Thyroid gland (tissue), 4 donors: Measurements from ENCODE around the gene GRAMD2B. TPM values are rescaled to one million over a fixed set of nuclear protein-coding genes. Genes with fewer than 3 reads are reported as not detected.
A peak's percentile ranks its signal among the peaks of the same experiment; 100 is the strongest.

Experiments
- DNase-seq, 2 donors: peaks; one replicate each; pipeline ENCODE4 v3.0.0-alpha.2; 2019
- H3K27ac ChIP-seq, 3 donors: fragments of 200-600 bp; sonication (generic); 1 replicate in 2 of 3; 2 replicates in 1 of 3; pipeline ENCODE4 v1.5.1; 2016 to 2019; ENCODE audit warnings: mild to moderate bottlenecking in 1 of 3, moderate library complexity in 1 of 3
- H3K27me3 ChIP-seq: fragments of 200-600 bp; sonication (generic); one replicate; pipeline ENCODE4 v1.5.1; 2019
- H3K36me3 ChIP-seq, 2 donors: fragments of 200-600 bp; sonication (generic); one replicate each; pipeline ENCODE4 v1.5.1; 2016 to 2019
- H3K4me1 ChIP-seq, 2 donors: fragments of 200-600 bp; sonication (generic); one replicate each; pipeline ENCODE4 v1.5.1; 2017 to 2019
- H3K4me3 ChIP-seq, 3 donors: fragments of 200-600 bp; sonication (generic); replicated peaks in 1 of 3; 1 replicate in 2 of 3; 2 replicates in 1 of 3; pipeline ENCODE4 v1.5.1; 2016; ENCODE audit warnings: mild to moderate bottlenecking in 1 of 3
- H3K9me3 ChIP-seq: fragments of 200-600 bp; sonication (generic); one replicate; pipeline ENCODE4 v1.5.1; 2017
- POLR2A ChIP-seq, 2 donors: fragments of 450-650 bp; IDR thresholded peaks; one replicate each; pipeline ENCODE4 v1.6.1; 2017; ENCODE audit warnings: antibody characterized with exemption in 2 of 2, mild to moderate bottlenecking in 2 of 2, moderate library complexity in 1 of 2
- WGBS, 2 donors: methylation state at CpG; one replicate each; pipeline ENCODE4 v1.1.5; 2017; 5-methylcytosine and 5-hydroxymethylcytosine counted together
- intact Hi-C: fragments of 100-400 bp; cut with DNase I; formaldehyde crosslinking; loops from one replicate; pipeline ENCODE4 v1.15.1; 2023
- total RNA-seq, 4 donors: library from RNA; depleted of rRNA; stranded (reverse); fragments of >200 nt; gene quantifications; one replicate each; pipeline ENCODE4 v1.2.3, GENCODE V29; 2016
- TF ChIP-seq, protein P1 (sequence below), 6 experiments: fragments of 200-600 bp in 3 of 6; fragments of 450-650 bp in 3 of 6; sonication (generic) in 3 of 6; IDR thresholded peaks; one replicate each; pipeline ENCODE4 v1.5.1; 2016 to 2019; ENCODE audit warnings: antibody characterized with exemption in 6 of 6, mild to moderate bottlenecking in 2 of 6, inconsistent platforms in 1 of 6, moderate library complexity in 1 of 6

Gene GRAMD2B
- total RNA-seq, 4 donors from 2014 or later, result 68.1 to 115 (median 105) TPM

DNA sequence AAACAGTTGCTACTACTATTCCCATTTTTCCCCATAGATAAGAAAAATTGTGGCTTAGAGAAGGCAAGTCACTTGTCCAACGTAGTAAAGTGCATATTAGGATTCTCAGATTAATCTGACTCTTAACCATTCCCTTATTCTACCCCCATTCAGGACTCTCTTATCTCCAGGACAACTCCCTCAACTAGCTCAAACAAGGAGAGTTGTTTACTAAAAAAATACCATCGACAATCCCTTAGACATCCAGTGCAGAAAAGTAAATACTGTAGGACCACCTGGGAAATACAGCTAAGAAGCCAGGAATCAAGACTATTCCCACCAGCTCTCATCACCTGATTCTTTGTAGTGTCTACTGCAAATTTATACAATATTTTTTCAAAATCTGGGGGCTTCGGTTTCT, 9.4 kb upstream of the GRAMD2B start:
- DNase-seq, result no peak
- no peak overlapping the region for H3K27ac ChIP-seq
- H3K36me3 ChIP-seq, result no peaks in the 10 kb centered on the region
- WGBS, 2 donors, result 70 to 78% methylated on average over 3 of the region's 3 CpGs
- H3K27me3 ChIP-seq, result no peaks in the 10 kb centered on the region
- intact Hi-C loops, result loop anchor here (10.0 kb wide), 1 partner anchor 59 kb away; no protein-coding TSS in a partner anchor
- H3K4me3 ChIP-seq, result no peak overlapping the region
- TF ChIP-seq POLR2A (IDR thresholded peaks at IDR 0.05), result no peak
- TF ChIP-seq, protein P1, sequence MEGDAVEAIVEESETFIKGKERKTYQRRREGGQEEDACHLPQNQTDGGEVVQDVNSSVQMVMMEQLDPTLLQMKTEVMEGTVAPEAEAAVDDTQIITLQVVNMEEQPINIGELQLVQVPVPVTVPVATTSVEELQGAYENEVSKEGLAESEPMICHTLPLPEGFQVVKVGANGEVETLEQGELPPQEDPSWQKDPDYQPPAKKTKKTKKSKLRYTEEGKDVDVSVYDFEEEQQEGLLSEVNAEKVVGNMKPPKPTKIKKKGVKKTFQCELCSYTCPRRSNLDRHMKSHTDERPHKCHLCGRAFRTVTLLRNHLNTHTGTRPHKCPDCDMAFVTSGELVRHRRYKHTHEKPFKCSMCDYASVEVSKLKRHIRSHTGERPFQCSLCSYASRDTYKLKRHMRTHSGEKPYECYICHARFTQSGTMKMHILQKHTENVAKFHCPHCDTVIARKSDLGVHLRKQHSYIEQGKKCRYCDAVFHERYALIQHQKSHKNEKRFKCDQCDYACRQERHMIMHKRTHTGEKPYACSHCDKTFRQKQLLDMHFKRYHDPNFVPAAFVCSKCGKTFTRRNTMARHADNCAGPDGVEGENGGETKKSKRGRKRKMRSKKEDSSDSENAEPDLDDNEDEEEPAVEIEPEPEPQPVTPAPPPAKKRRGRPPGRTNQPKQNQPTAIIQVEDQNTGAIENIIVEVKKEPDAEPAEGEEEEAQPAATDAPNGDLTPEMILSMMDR (IDR thresholded peaks at IDR 0.05), result no peak
- no peaks in the 10 kb centered on the region for H3K9me3 ChIP-seq
- H3K4me1 ChIP-seq, result peaks cover 4 to 15% of the 10 kb centered on the region in 2 donors

DNA sequence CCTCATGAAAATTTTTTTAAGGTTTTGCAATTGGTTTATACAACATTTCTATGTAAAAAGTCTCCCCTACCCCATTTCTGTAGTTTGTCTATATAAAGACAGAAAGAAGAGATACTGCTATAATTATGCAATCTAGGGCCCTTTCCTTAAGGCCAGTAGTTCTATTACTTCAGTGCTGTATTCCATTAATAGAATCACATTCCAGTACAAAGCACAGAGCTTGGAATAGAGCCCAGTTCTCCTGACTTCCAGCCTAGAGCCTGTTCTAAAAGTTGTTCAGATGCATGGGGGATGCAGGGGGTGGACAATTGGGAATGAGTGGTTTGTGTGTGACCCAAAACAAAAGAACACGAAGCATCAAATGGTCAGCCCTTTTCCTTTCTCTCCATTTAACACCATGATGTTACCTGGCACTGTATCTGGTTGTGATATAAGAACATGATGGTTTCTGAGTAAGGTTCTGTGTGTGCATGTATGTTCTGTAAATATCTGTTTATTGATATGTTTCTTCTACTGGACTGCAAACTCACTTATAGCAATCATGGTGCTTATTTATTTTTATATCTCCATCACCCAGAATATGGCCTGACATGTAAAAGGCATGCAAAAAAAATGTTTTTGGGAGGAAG, 8.2 kb upstream of the GRAMD2B start:
- Histone ChIP-seq H3K36me3 (no peaks in the 10 kb centered on the region), H3K9me3 (no peaks in the 10 kb centered on the region), H3K27ac (peak overlapping the region; percentile 46 to 70 (median 59)), H3K4me1 (peaks cover 4 to 15% of the 10 kb centered on the region in 2 donors), H3K27me3 (no peaks in the 10 kb centered on the region), H3K4me3 (no peak overlapping the region)
- TF ChIP-seq POLR2A (IDR thresholded peaks at IDR 0.05), result no peak
- TF ChIP-seq, protein P1 (IDR thresholded peaks at IDR 0.05), result no peak
- peak; percentile 46 to 53 for DNase-seq
- intact Hi-C loops, result loop anchor here (10.0 kb wide), 1 partner anchor 60 kb away; no protein-coding TSS in a partner anchor
- 14 to 31% methylated on average over 1 of the region's 1 CpG for WGBS, 2 donors

DNA sequence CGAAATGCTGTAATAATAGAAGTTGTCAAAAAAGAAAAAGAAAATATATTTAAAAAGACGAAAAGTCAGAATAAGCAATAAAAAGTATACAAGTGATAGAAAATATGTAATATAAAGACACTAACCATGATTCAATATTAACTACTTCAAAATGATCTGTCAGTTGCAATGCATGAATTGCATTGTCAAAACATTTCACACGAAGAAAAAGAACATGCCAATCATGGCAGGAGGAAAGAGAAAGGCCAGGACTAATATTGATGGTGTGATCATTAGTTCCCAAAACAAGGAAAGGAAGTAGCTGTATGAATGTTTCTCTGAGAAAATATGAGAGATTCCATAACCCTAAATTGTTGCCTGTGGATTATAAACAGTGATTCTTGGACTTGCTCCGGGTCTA, 7.4 kb upstream of the GRAMD2B start:
- Histone ChIP-seq H3K27me3 (no peaks in the 10 kb centered on the region), H3K27ac (peak overlapping the region in 2 of 3 donors; percentile 31 to 70), H3K9me3 (no peaks in the 10 kb centered on the region), H3K36me3 (no peaks in the 10 kb centered on the region), H3K4me1 (peaks cover 4 to 15% of the 10 kb centered on the region in 2 donors), H3K4me3 (no peak overlapping the region)
- intact Hi-C loops, result loop anchor here (10.0 kb wide), 1 partner anchor 61 kb away; no protein-coding TSS in a partner anchor
- whole genome bisulfite sequencing, 2 donors, result 74 to 79% methylated on average over 4 of the region's 4 CpGs
- TF ChIP-seq, protein P1 (IDR thresholded peaks at IDR 0.05), result no peak
- TF ChIP-seq POLR2A (IDR thresholded peaks at IDR 0.05), result no peak
- no peak for DNase-seq

DNA sequence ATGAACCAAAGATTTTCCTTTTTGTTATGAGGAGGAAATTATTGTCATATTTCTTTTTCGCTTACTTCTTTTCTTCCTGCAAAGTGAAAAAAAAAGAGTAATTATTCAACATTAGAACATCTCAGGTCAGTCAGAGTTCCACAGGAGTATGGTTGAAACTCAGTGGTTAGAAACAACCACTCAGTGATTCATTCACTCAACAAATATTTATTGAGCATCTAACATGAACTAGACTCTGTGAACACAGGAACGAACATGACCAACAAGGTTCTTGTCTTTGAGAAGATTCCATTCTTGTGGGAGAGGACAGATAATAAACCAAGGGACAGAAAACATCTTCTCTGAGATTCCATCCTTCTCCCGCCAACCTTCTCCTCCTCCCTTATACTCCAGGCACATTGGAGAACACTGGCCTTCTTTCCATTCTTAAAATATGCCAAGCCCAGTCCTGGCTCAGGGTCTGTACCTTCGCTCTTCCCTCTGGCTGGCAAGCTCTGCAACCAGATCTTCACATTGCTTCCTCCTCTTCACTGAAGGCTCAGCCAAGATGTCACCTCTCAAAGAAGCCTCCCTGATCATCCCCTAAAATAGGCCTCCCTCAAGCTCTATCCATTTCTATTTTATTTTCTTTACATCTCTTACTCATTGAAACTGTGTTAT, 6.8 kb upstream of the GRAMD2B start:
- Histone ChIP-seq H3K27me3 (no peaks in the 10 kb centered on the region), H3K9me3 (no peaks in the 10 kb centered on the region), H3K27ac (peak overlapping the region in 1 of 3 donors; percentile 70), H3K4me3 (no peak overlapping the region), H3K4me1 (peaks cover 4 to 15% of the 10 kb centered on the region in 2 donors), H3K36me3 (no peaks in the 10 kb centered on the region)
- 93 to 96% methylated on average over 4 of the region's 4 CpGs for WGBS, 2 donors
- DNase-seq, result no peak
- TF ChIP-seq POLR2A (IDR thresholded peaks at IDR 0.05), result no peak
- TF ChIP-seq, protein P1 (IDR thresholded peaks at IDR 0.05), result no peak
- intact Hi-C loops, result loop anchor here (10.0 kb wide), 1 partner anchor 62 kb away; no protein-coding TSS in a partner anchor

DNA sequence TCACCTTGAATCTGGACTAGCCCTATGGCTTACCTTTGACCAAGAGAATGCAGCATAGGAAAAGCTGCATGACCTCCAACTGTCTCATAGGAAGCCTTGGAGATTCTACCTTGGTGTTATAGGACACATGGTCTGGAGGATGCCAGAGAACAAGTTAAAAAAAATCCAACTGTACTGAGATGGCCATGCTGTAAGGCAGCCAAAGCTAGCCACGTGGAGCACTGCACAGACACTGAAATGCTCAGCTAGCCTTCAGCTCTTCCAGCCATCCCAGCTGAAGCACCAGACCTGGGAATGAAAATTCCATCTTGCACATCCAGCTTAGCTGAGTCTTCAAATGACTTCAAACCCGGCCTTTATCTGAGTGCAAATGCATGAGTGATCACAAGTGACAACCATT, 6.0 kb upstream of the GRAMD2B start:
- H3K27ac ChIP-seq, result no peak overlapping the region
- intact Hi-C loops, result loop anchor here (10.0 kb wide), 1 partner anchor 62 kb away; no protein-coding TSS in a partner anchor

More for the DNA sequence above, 6.0 kb upstream of the GRAMD2B start:
- no peak for TF ChIP-seq POLR2A (IDR thresholded peaks at IDR 0.05)
- TF ChIP-seq, protein P1 (IDR thresholded peaks at IDR 0.05), result no peak
- Histone ChIP-seq H3K9me3 (no peaks in the 10 kb centered on the region), H3K36me3 (no peaks in the 10 kb centered on the region), H3K4me1 (peaks cover 4 to 15% of the 10 kb centered on the region in 2 donors), H3K4me3 (no peak overlapping the region), H3K27me3 (no peaks in the 10 kb centered on the region)
- WGBS, 2 donors, result 77 to 86% methylated on average over 2 of the region's 2 CpGs
- DNase-seq, result no peak
